OCI-LY3 (cell line): ENCODE data around the gene RABL6.
A peak's percentile ranks its signal among the peaks of the same experiment; 100 is the strongest.

Experiments
- H2AFZ ChIP-seq: fragments of 200-600, 300-600 bp; shearing (Covaris generic); 2 replicates; pipeline ENCODE4 v1.6.0; 2014; ENCODE audit warnings: antibody characterized with exemption, low read depth, low read length
- H3K27ac ChIP-seq: fragments of 200-600, 300-600 bp; sonication (generic); 2 replicates; pipeline ENCODE4 v1.5.1; 2014; ENCODE audit warnings: mild to moderate bottlenecking, low read length, moderate library complexity, mixed read lengths
- H3K27me3 ChIP-seq: fragments of 200-600, 300-600 bp; sonication (generic); 2 replicates; pipeline ENCODE4 v1.6.1; 2014; ENCODE audit warnings: low read depth, low read length, mixed read lengths
- H3K36me3 ChIP-seq: fragments of 200-600, 300-600 bp; sonication (generic); replicated peaks from 2 replicates; pipeline ENCODE3; 2014; ENCODE audit warnings: low read depth, low read length, mixed read lengths
- H3K4me1 ChIP-seq: fragments of 300-600, 200-600 bp; sonication (generic); 2 replicates; pipeline ENCODE4 v1.6.1; 2014; ENCODE audit warnings: low read length, mixed read lengths
- H3K4me2 ChIP-seq: fragments of 200-600, 300-600 bp; sonication (generic); 2 replicates; pipeline ENCODE4 v1.6.1; 2014; ENCODE audit warnings: low read length, mixed read lengths
- H3K4me3 ChIP-seq: fragments of 300-600, 200-600 bp; sonication (generic); 2 replicates; pipeline ENCODE4 v1.5.1; 2014; ENCODE audit warnings: antibody characterized with exemption, mild to moderate bottlenecking, low read length, moderate library complexity
- H3K79me2 ChIP-seq: fragments of 300-600, 200-600 bp; shearing (Covaris generic); 2 replicates; pipeline ENCODE4 v1.6.1; 2014; ENCODE audit warnings: mild to moderate bottlenecking, low read length, mixed read lengths
- H3K9ac ChIP-seq: fragments of 300-600, 200-600 bp; shearing (Covaris generic); 2 replicates; pipeline ENCODE4 v1.6.0; 2014; ENCODE audit warnings: mild to moderate bottlenecking, low read length, moderate library complexity
- H3K9me3 ChIP-seq: fragments of 200-600, 300-600 bp; shearing (Covaris generic); 2 replicates; pipeline ENCODE4 v1.6.1; 2014; ENCODE audit warnings: low read length, mixed read lengths; ENCODE audit not compliant: insufficient read depth
- H4K20me1 ChIP-seq: fragments of 200-600, 300-600 bp; sonication (generic); 2 replicates; pipeline ENCODE4 v1.6.1; 2016; ENCODE audit warnings: low read length, mixed read lengths; ENCODE audit not compliant: insufficient read depth
- CTCF ChIP-seq: fragments of 200-600, 300-600 bp; sonication (generic); IDR thresholded peaks from 2 replicates; pipeline ENCODE4 v1.5.1; 2014; ENCODE audit warnings: antibody characterized with exemption, low read length, low read depth
- EZH2phosphoT487 ChIP-seq: fragments of 200-600 bp; shearing (Covaris generic); IDR thresholded peaks from 2 replicates; pipeline ENCODE4 v1.6.1; 2018; ENCODE audit warnings: antibody characterized with exemption, mixed run types, low read depth

Gene RABL6

GRCh38 chr9:136847826-136848392 lies 40.2 kb downstream of the RABL6 start:
- Histone ChIP-seq H2AFZ (peak overlapping the region; percentile 24; the same call in 1 of the 2 replicates), H3K27ac (no peak overlapping the region), H4K20me1 (peaks cover 10% of the 10 kb centered on the region), H3K36me3 (no peaks in the 10 kb centered on the region), H3K4me2 (peak overlapping the region; percentile 95), H3K9me3 (no peaks in the 10 kb centered on the region), H3K9ac (peak overlapping the region; percentile 89), H3K27me3 (no peaks in the 10 kb centered on the region), H3K79me2 (no peaks in the 10 kb centered on the region), H3K4me1 (peaks cover 18% of the 10 kb centered on the region), H3K4me3 (peak overlapping the region; percentile 82)
- TF ChIP-seq CTCF (no peak), EZH2phosphoT487 (no peak)

- Histone ChIP-seq H3K4me3 (peak overlapping the region; percentile 82), H4K20me1 (peaks cover 10% of the 10 kb centered on the region), H3K79me2 (no peaks in the 10 kb centered on the region), H3K36me3 (no peaks in the 10 kb centered on the region), H2AFZ (peak overlapping the region; percentile 24; the same call in 1 of the 2 replicates), H3K9ac (peak overlapping the region; percentile 89), H3K27me3 (no peaks in the 10 kb centered on the region), H3K4me1 (peaks cover 12% of the 10 kb centered on the region; the same call in 1 of the 2 replicates), H3K4me2 (peak overlapping the region; percentile 95), H3K27ac (peak overlapping the region; percentile 73), H3K9me3 (no peaks in the 10 kb centered on the region)
- TF ChIP-seq CTCF (no peak), EZH2phosphoT487 (no peak)
Observed at GRCh38 chr9:136848393-136849037, 40.8 kb downstream of the RABL6 start.

GRCh38 chr9:136849038-136849959 lies 41.6 kb downstream of the RABL6 start, which contains the start of gene PHPT1:
PHPT1 (plus strand) TSS chr9:136849409; CDS start chr9:136849431, 22 bp downstream.
- H3K9me3 ChIP-seq, result no peaks in the 10 kb centered on the region
- no peaks in the 10 kb centered on the region for H3K27me3 ChIP-seq
- peak within 1 kb of the TSS; percentile 82 for H3K4me3 ChIP-seq
- TF ChIP-seq EZH2phosphoT487 (no peak), CTCF (no peak)
- H2AFZ ChIP-seq, result peak within 1 kb of the TSS; percentile 75; the same call in 1 of the 2 replicates
- H3K27ac ChIP-seq, result peak within 1 kb of the TSS; percentile 73
- H3K4me1 ChIP-seq, result peaks cover 11% of the 10 kb centered on the region; the same call in 1 of the 2 replicates
- H3K9ac ChIP-seq, result peak within 1 kb of the TSS; percentile 89
- no peaks in the 10 kb centered on the region for H3K36me3 ChIP-seq
- H3K79me2 ChIP-seq, result no peaks in the 10 kb centered on the region
- H4K20me1 ChIP-seq, result peaks cover 10% of the 10 kb centered on the region
- H3K4me2 ChIP-seq, result peak within 1 kb of the TSS; percentile 95
